Lung (tissue), 12 donors: ENCODE results near the gene CLDN9. TPM values are rescaled to one million over a fixed set of nuclear protein-coding genes. Genes with fewer than 3 reads are reported as not detected.

Source experiments
- ATAC-seq: fragments of 200-7000 bp; cut with Tn5 transposase; one replicate; pipeline ENCODE4 v1.9.1; 2020; ENCODE audit warnings: moderate number of reproducible peaks; ENCODE audit not compliant: insufficient read depth, low FRiP score
- DNase-seq, 3 donors: peaks; one replicate each; pipeline ENCODE4 v3.0.0-alpha.2; 2013 to 2017
- H3K27ac ChIP-seq, 2 donors: one replicate each; pipeline ENCODE4 v1.5.1; 2013; ENCODE audit warnings: mild to moderate bottlenecking in 2 of 2, moderate library complexity in 2 of 2, control low read depth in 1 of 2, inconsistent platforms in 1 of 2, low read depth in 1 of 2, low read length in 1 of 2
- H3K27me3 ChIP-seq, 3 donors: one replicate each; pipeline ENCODE4 v1.5.1; 2013; ENCODE audit warnings: low read length in 2 of 3; ENCODE audit not compliant: control insufficient read depth in 3 of 3, insufficient read depth in 3 of 3
- H3K36me3 ChIP-seq, 4 donors: one replicate each; pipeline ENCODE4 v1.5.1; 2013; ENCODE audit warnings: low read length in 4 of 4, mild to moderate bottlenecking in 1 of 4, moderate library complexity in 1 of 4; ENCODE audit not compliant: control insufficient read depth in 4 of 4, insufficient read depth in 4 of 4
- H3K4me1 ChIP-seq, 5 donors: one replicate each; pipeline ENCODE4 v1.5.1; 2013; ENCODE audit warnings: low read length in 5 of 5, mild to moderate bottlenecking in 2 of 5, moderate library complexity in 1 of 5; ENCODE audit not compliant: control insufficient read depth in 5 of 5, insufficient read depth in 5 of 5
- H3K4me3 ChIP-seq: one replicate; pipeline ENCODE4 v1.5.1; 2013; ENCODE audit warnings: mild to moderate bottlenecking, control low read depth, moderate library complexity
- H3K9ac ChIP-seq, 2 donors: one replicate each; pipeline ENCODE4 v1.5.1; 2013; ENCODE audit warnings: low read length in 2 of 2, control low read depth in 1 of 2; ENCODE audit not compliant: insufficient read depth in 1 of 2
- H3K9me3 ChIP-seq, 4 donors: one replicate each; pipeline ENCODE4 v1.5.1; 2013; ENCODE audit warnings: low read length in 3 of 4, mild to moderate bottlenecking in 1 of 4, moderate library complexity in 1 of 4; ENCODE audit not compliant: control insufficient read depth in 4 of 4, insufficient read depth in 3 of 4
- CTCF ChIP-seq: IDR thresholded peaks from 2 replicates; pipeline ENCODE4 v1.5.1; 2012; ENCODE audit warnings: mild to moderate bottlenecking; ENCODE audit errors: control extremely low read depth, extremely low read depth
- WGBS, 2 donors: extraction: QIAGEN DNeasy Blood & Tissue Kit; methylation state at CpG; one replicate each; pipeline ENCODE4 v1.1.7; 2013; 5-methylcytosine and 5-hydroxymethylcytosine counted together
- polyA plus RNA-seq, 2 donors: library from polyadenylated mRNA; stranded (reverse); fragments of 200-250 nt; gene quantifications; one replicate each; pipeline ENCODE4 v1.2.1, GENCODE V29; 2013
- total RNA-seq, 2 donors: library from RNA; depleted of rRNA in 1 of 2; stranded (reverse); fragments of >200 nt in 1 of 2; gene quantifications; one replicate each; pipeline ENCODE4 v1.2.1, GENCODE V29; 2014 to 2021
- donor health status: control.
- donor health status: control.
- donor health status: Bipolar disorder and iron deficiency.
- donor health status: healthy.
- donor health status: DM: yes; HTN: yes; CAD: no.

CLDN9 gene
- total and polyA plus RNA-seq, 4 donors, result 0.91 to 5.3 (median 1.3) TPM

GRCh38 chr16:2982402-2982801, 30.3 kb upstream of the CLDN9 start:
- TF ChIP-seq CTCF, result no peak
- 90 to 92% methylated on average over 5 of the region's 5 CpGs for WGBS, 2 donors

GRCh38 chr16:2983706-2984136, 29.0 kb upstream of the CLDN9 start:
- H3K9me3 ChIP-seq, result no peaks in the 10 kb centered on the region
- 8 to 10% methylated on average over 41 to 42 of the region's 42 CpGs for WGBS, 2 donors
- TF ChIP-seq CTCF, result peak; percentile 84
- H3K27me3 ChIP-seq, result no peaks in the 10 kb centered on the region
- no peak overlapping the region for H3K27ac ChIP-seq
- H3K9ac ChIP-seq, result no peak overlapping the region
- H3K4me3 ChIP-seq, result no peak overlapping the region
- peak; percentile 72 for ATAC-seq
- DNase-seq, result peak; percentile 73 to 87 (median 77)
- H3K36me3 ChIP-seq, result no peaks in the 10 kb centered on the region
- H3K4me1 ChIP-seq, result peaks cover 0 to 57% (median 14%) of the 10 kb centered on the region in 5 donors

More at GRCh38 chr16:2982402-2982801, 30.3 kb upstream of the CLDN9 start:
- ATAC-seq (no peak), DNase-seq (no peak)
- no peak overlapping the region for H3K9ac ChIP-seq
- H3K9me3 ChIP-seq, result no peaks in the 10 kb centered on the region
- H3K27me3 ChIP-seq, result no peaks in the 10 kb centered on the region
- H3K27ac ChIP-seq, result no peak overlapping the region
- no peak overlapping the region for H3K4me3 ChIP-seq
- H3K36me3 ChIP-seq, result no peaks in the 10 kb centered on the region
- H3K4me1 ChIP-seq, result peaks cover 0 to 44% (median 10%) of the 10 kb centered on the region in 5 donors

- no peak overlapping the region for H3K4me3 ChIP-seq
- peaks cover 0 to 53% (median 14%) of the 10 kb centered on the region in 5 donors for H3K4me1 ChIP-seq
- DNase-seq, result peak; percentile 88 to 90 (median 89)
- no peaks in the 10 kb centered on the region for H3K27me3 ChIP-seq
- H3K9me3 ChIP-seq, result no peaks in the 10 kb centered on the region
- WGBS, 2 donors, result 67 to 86% methylated on average over 9 of the region's 9 CpGs
- TF ChIP-seq CTCF, result no peak
- H3K27ac ChIP-seq, result peak overlapping the region in 1 of 2 donors; percentile 34
- H3K9ac ChIP-seq, result no peak overlapping the region
- ATAC-seq, result no peak
- H3K36me3 ChIP-seq, result no peaks in the 10 kb centered on the region
Observed at GRCh38 chr16:2985462-2985861, 27.3 kb upstream of the CLDN9 start.

- no peaks in the 10 kb centered on the region for H3K27me3 ChIP-seq
- no peak for ATAC-seq
Observed at GRCh38 chr16:2985893-2986355, 26.8 kb upstream of the CLDN9 start.

More at GRCh38 chr16:2985893-2986355, 26.8 kb upstream of the CLDN9 start:
- Histone ChIP-seq H3K9ac (no peak overlapping the region), H3K4me1 (peaks cover 0 to 50% (median 12%) of the 10 kb centered on the region in 5 donors), H3K4me3 (no peak overlapping the region), H3K9me3 (no peaks in the 10 kb centered on the region), H3K27ac (peak overlapping the region in 1 of 2 donors; percentile 34), H3K36me3 (no peaks in the 10 kb centered on the region)
- peak in 1 of 3 donors; percentile 40 for DNase-seq
- 82 to 84% methylated on average over 15 of the region's 15 CpGs for WGBS, 2 donors
- TF ChIP-seq CTCF, result no peak
